B cell (primary cell): Measurements from ENCODE around the gene GLYATL1. TPM values are rescaled to one million over a fixed set of nuclear protein-coding genes. Genes with fewer than 3 reads are reported as not detected.

Source experiments
- ATAC-seq: fragments of 200-7000 bp; cut with Tn5 transposase; one replicate; pipeline ENCODE4 v1.10.0; 2021; ENCODE audit warnings: low read depth, mild to moderate bottlenecking, moderate number of reproducible peaks, moderate library complexity
- CTCF ChIA-PET: fragments of 350-600 bp; sonication (Branson Sonifier 250); formaldehyde crosslinking; loops from one replicate; lab custom pipeline; 2021; ENCODE audit warnings: antibody characterized with exemption, inconsistent platforms; lab: Charles Lee
- POLR2A ChIA-PET: fragments of 350-600 bp; sonication (Branson Sonifier 250); formaldehyde crosslinking; loops from one replicate; lab custom pipeline; 2021; ENCODE audit warnings: antibody characterized with exemption; lab: Charles Lee
- DNase-seq: peaks from one replicate; pipeline ENCODE4 v3.0.0; 2013
- H2AFZ ChIP-seq: 2 replicates; pipeline ENCODE4 v1.6.1; 2012; ENCODE audit warnings: mild to moderate bottlenecking, low read depth, low read length; ENCODE audit not compliant: insufficient read depth, poor library complexity, severe bottlenecking
- H3K27ac ChIP-seq, 2 donors: 1 replicate in 1 of 2; 2 replicates in 1 of 2; pipeline ENCODE4 v1.5.1; 2012 to 2013; ENCODE audit warnings: low read length in 2 of 2, mild to moderate bottlenecking in 2 of 2, moderate library complexity in 1 of 2
- H3K27me3 ChIP-seq, 4 experiments: fragments of 200-600 bp in 1 of 4; sonication (generic) in 1 of 4; replicated peaks in 1 of 4; 1 replicate in 2 of 4; 2 replicates in 2 of 4; pipeline versions ENCODE4 v1.6.1 to v1.7.0; 2013 to 2016; ENCODE audit warnings: low read length in 3 of 4, mild to moderate bottlenecking in 2 of 4, mixed read lengths in 1 of 4, moderate library complexity in 1 of 4; ENCODE audit not compliant: insufficient read depth in 4 of 4, control insufficient read depth in 3 of 4; ENCODE audit errors: control extremely low read depth in 1 of 4
- H3K36me3 ChIP-seq, 2 experiments: replicated peaks in 1 of 2; 1 replicate in 1 of 2; 2 replicates in 1 of 2; pipeline versions ENCODE4 v1.6.1 to v1.7.1; 2013; ENCODE audit warnings: low read length in 1 of 2; ENCODE audit not compliant: insufficient read depth in 2 of 2, control insufficient read depth in 1 of 2; ENCODE audit errors: control extremely low read depth in 1 of 2, extremely low read depth in 1 of 2
- H3K4me1 ChIP-seq, 2 donors: fragments of 200-600 bp in 1 of 2; sonication (generic) in 1 of 2; 1 replicate in 1 of 2; 2 replicates in 1 of 2; pipeline versions ENCODE4 v1.5.1 to v1.6.1; 2013 to 2017; ENCODE audit warnings: low read length in 2 of 2; ENCODE audit not compliant: control insufficient read depth in 2 of 2, insufficient read depth in 2 of 2
- H3K4me2 ChIP-seq: replicated peaks from 2 replicates; pipeline ENCODE3; 2012; ENCODE audit warnings: mild to moderate bottlenecking, low read depth, low read length; ENCODE audit not compliant: poor library complexity, severe bottlenecking
- H3K4me3 ChIP-seq, 5 experiments: fragments of 200-600 bp in 1 of 5; sonication (generic) in 1 of 5; 1 replicate in 3 of 5; 2 replicates in 2 of 5; pipeline versions ENCODE4 v1.5.1 to v1.7.0; 2011 to 2016; ENCODE audit warnings: low read length in 4 of 5, mild to moderate bottlenecking in 4 of 5, low read depth in 2 of 5, control low read depth in 1 of 5, moderate library complexity in 1 of 5; ENCODE audit not compliant: insufficient read depth in 1 of 5; ENCODE audit errors: control extremely low read depth in 1 of 5, extremely low read depth in 1 of 5
- H3K79me2 ChIP-seq: fragments of 200-600 bp; sonication (generic); one replicate; pipeline ENCODE4 v1.6.0; 2016; ENCODE audit warnings: low read length; ENCODE audit not compliant: control insufficient read depth, insufficient read depth
- H3K9ac ChIP-seq: fragments of 200-600 bp; sonication (generic); 2 replicates; pipeline ENCODE4 v1.6.1; 2017; ENCODE audit warnings: mild to moderate bottlenecking, low read length, moderate library complexity
- H3K9me3 ChIP-seq, 3 donors: one replicate each; pipeline versions ENCODE4 v1.6.1 to v1.7.1; 2013; ENCODE audit warnings: low read length in 2 of 3; ENCODE audit not compliant: control insufficient read depth in 2 of 3, insufficient read depth in 1 of 3; ENCODE audit errors: control extremely low read depth in 1 of 3
- H4K20me1 ChIP-seq: 2 replicates; pipeline ENCODE4 v1.6.0; 2012; ENCODE audit warnings: mild to moderate bottlenecking, low read length; ENCODE audit not compliant: insufficient read depth, control insufficient read depth, poor library complexity, severe bottlenecking
- H3K27ac Mint-ChIP-seq: one replicate; pipeline ENCODE4 v1.8.0; 2021; ENCODE audit warnings: mixed read lengths
- H3K27me3 Mint-ChIP-seq: one replicate; pipeline ENCODE4 v1.8.0; 2021; ENCODE audit warnings: mixed read lengths
- H3K4me1 Mint-ChIP-seq: one replicate; pipeline ENCODE4 v1.8.0; 2021; ENCODE audit warnings: mixed read lengths
- H3K4me3 Mint-ChIP-seq: one replicate; pipeline ENCODE4 v1.8.0; 2021; ENCODE audit warnings: mixed read lengths
- H3K9me3 Mint-ChIP-seq: one replicate; pipeline ENCODE4 v1.8.0; 2022; ENCODE audit warnings: mixed read lengths; ENCODE audit not compliant: insufficient read depth
- EZH2 ChIP-seq: IDR thresholded peaks from 2 replicates; pipeline ENCODE4 v1.6.1; 2012; ENCODE audit warnings: borderline replicate concordance, low read depth, mild to moderate bottlenecking, moderate library complexity, low read length; ENCODE audit not compliant: insufficient read depth, poor library complexity, severe bottlenecking
- WGBS: methylation state at CpG from one replicate; pipeline ENCODE4 v1.1.5; 2013; ENCODE audit warnings: missing lambda C conversion rate; ENCODE audit not compliant: insufficient coverage; 5-methylcytosine and 5-hydroxymethylcytosine counted together
- intact Hi-C: fragments of 100-400 bp; cut with micrococcal nuclease; formaldehyde crosslinking; loops from one replicate; pipeline ENCODE4 v1.10.0; 2022
- polyA plus RNA-seq: library from polyadenylated mRNA; depleted of rRNA; stranded (reverse); fragments of >200 nt; gene quantifications from 2 replicates; pipeline ENCODE4 v1.2.3, GENCODE V29; 2012
- total RNA-seq, 2 donors: library from RNA; stranded (reverse); fragments of 120-200 nt in 1 of 2; gene quantifications; 1 replicate in 1 of 2; 2 replicates in 1 of 2; pipeline versions ENCODE4 v1.2.3 to v1.2.4, GENCODE V29; 2013 to 2022
- TF ChIP-seq, protein P1 (sequence below): fragments of 200-600 bp; IDR thresholded peaks from one replicate; pipeline ENCODE4 v1.8.0; 2022; ENCODE audit warnings: antibody characterized with exemption, mild to moderate bottlenecking

Gene GLYATL1
- total and polyA plus RNA-seq, 2 donors (not counting 1 experiment from before 2014, with no cell fraction given) = not detected

GRCh38 chr11:58922479-58922878 lies 16.8 kb upstream of the GLYATL1 start:
- no peak overlapping the region for H3K9ac ChIP-seq
- ChIA-PET POLR2A (no interaction called here), CTCF (interaction anchor here (0.8 to 1.5 kb wide), 5 partner anchors 14 to 270 kb away, joined by 3 to 5 read pairs (median 4); no protein-coding TSS in a partner anchor)
- Mint-ChIP-seq H3K4me3 (no peak overlapping the region), H3K4me1 (peaks cover 14% of the 10 kb centered on the region), H3K27me3 (peaks cover 6% of the 10 kb centered on the region), H3K27ac (no peak overlapping the region), H3K9me3 (peaks cover 5% of the 10 kb centered on the region)
- TF ChIP-seq, protein P1, sequence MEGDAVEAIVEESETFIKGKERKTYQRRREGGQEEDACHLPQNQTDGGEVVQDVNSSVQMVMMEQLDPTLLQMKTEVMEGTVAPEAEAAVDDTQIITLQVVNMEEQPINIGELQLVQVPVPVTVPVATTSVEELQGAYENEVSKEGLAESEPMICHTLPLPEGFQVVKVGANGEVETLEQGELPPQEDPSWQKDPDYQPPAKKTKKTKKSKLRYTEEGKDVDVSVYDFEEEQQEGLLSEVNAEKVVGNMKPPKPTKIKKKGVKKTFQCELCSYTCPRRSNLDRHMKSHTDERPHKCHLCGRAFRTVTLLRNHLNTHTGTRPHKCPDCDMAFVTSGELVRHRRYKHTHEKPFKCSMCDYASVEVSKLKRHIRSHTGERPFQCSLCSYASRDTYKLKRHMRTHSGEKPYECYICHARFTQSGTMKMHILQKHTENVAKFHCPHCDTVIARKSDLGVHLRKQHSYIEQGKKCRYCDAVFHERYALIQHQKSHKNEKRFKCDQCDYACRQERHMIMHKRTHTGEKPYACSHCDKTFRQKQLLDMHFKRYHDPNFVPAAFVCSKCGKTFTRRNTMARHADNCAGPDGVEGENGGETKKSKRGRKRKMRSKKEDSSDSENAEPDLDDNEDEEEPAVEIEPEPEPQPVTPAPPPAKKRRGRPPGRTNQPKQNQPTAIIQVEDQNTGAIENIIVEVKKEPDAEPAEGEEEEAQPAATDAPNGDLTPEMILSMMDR = no peak
- TF ChIP-seq EZH2 = no peak
- H3K9me3 ChIP-seq = peaks cover 0 to 7% (median 6%) of the 10 kb centered on the region in 3 donors
- ATAC-seq (no peak), DNase-seq (no peak)
- H3K4me3 ChIP-seq = no peak overlapping the region
- H3K4me2 ChIP-seq = no peak overlapping the region
- no peaks in the 10 kb centered on the region for H4K20me1 ChIP-seq
- peaks cover 10% of the 10 kb centered on the region in 2 donors for H3K4me1 ChIP-seq
- H3K36me3 ChIP-seq = no peaks in the 10 kb centered on the region
- H3K27ac ChIP-seq = no peak overlapping the region
- intact Hi-C loops = no loop called here
- no peaks in the 10 kb centered on the region for H3K79me2 ChIP-seq
- no peaks in the 10 kb centered on the region for H3K27me3 ChIP-seq
- WGBS = 71% methylated on average over 2 of the region's 5 CpGs
- no peak overlapping the region for H2AFZ ChIP-seq

DNA sequence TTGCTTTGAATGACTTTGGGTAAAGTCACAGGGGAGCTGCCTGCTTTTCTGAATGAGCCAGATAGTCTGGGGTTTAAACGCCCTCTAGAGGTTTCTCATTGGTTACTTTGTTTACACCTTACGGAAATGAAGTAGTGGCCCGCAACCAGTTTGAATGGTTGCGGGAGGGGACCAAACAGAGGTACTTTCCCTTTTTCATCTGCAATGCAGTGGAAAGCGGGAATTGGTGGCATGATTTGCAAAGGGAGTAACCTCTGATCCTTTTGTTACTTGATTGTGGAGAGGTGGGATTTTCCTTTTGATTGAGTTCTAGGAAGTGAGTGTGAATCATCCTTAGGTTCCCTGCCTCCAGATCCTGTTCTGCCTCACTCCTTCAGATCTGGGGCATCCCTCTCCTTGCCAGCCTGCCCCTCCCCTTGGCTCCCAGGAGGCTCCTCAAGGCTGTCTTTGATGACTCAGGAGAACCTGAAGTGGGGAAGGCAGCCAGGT lies 15.9 kb upstream of the GLYATL1 start:
- Histone ChIP-seq H3K27ac (no peak overlapping the region), H4K20me1 (no peaks in the 10 kb centered on the region), H3K4me2 (peak overlapping the region; percentile 20), H3K9ac (no peak overlapping the region), H3K4me1 (peaks cover 18 to 19% of the 10 kb centered on the region in 2 donors), H3K4me3 (no peak overlapping the region), H3K9me3 (peaks cover 0 to 3% (median 0%) of the 10 kb centered on the region in 3 donors), H3K79me2 (no peaks in the 10 kb centered on the region), H3K27me3 (peaks cover 0 to 6% (median 3%) of the 10 kb centered on the region in 4 experiments), H3K36me3 (no peaks in the 10 kb centered on the region), H2AFZ (peak overlapping the region; percentile 43)
- ChIA-PET CTCF (interaction anchor here (0.8 to 1.5 kb wide), 4 partner anchors 16 to 271 kb away, joined by 4 to 5 read pairs (median 4); no protein-coding TSS in a partner anchor), POLR2A (no interaction called here)
- ATAC-seq (peak; percentile 76), DNase-seq (peak; percentile 51)
- 0% methylated on average over 2 of the region's 5 CpGs for WGBS
- peaks cover 22% of the 10 kb centered on the region for H3K4me1 Mint-ChIP-seq
- TF ChIP-seq EZH2 = no peak
- TF ChIP-seq, protein P1 = peak; percentile 52
- H3K4me3 Mint-ChIP-seq = peak overlapping the region; percentile 38
- intact Hi-C loops = loop anchor here (1.0 kb wide), 1 partner anchor 269 kb away; no protein-coding TSS in a partner anchor
- no peak overlapping the region for H3K27ac Mint-ChIP-seq
- H3K27me3 Mint-ChIP-seq = peaks cover 8% of the 10 kb centered on the region
- peaks cover 1% of the 10 kb centered on the region for H3K9me3 Mint-ChIP-seq
